Muscle layer of colon (tissue), 2 donors: ENCODE data around the gene SERINC5.
"Not testable (repeated sequence)": the region's sequence is repeated elsewhere in the genome, so short reads cannot be mapped to it uniquely, and the experiment has no call there.

ENCODE experiments used
- H3K27ac ChIP-seq: one replicate; pipeline ENCODE4 v1.7.0; 2013; ENCODE audit warnings: low read depth, mild to moderate bottlenecking, low read length, moderate library complexity
- H3K27me3 ChIP-seq, 2 donors: one replicate each; pipeline ENCODE4 v1.7.0; 2013; ENCODE audit warnings: low read length in 2 of 2, mild to moderate bottlenecking in 2 of 2; ENCODE audit not compliant: insufficient read depth in 2 of 2, control insufficient read depth in 1 of 2
- H3K36me3 ChIP-seq: one replicate; pipeline ENCODE4 v1.7.0; 2013; ENCODE audit warnings: mild to moderate bottlenecking, low read length; ENCODE audit not compliant: insufficient read depth
- H3K4me1 ChIP-seq: one replicate; pipeline ENCODE4 v1.7.0; 2013; ENCODE audit warnings: mild to moderate bottlenecking, low read length; ENCODE audit not compliant: insufficient read depth
- H3K4me3 ChIP-seq, 2 donors: one replicate each; pipeline ENCODE4 v1.7.0; 2013; ENCODE audit warnings: low read length in 2 of 2, low read depth in 1 of 2, mild to moderate bottlenecking in 1 of 2, moderate library complexity in 1 of 2
- H3K9ac ChIP-seq: one replicate; pipeline ENCODE4 v1.7.0; 2013; ENCODE audit warnings: low read length
- H3K9me3 ChIP-seq: one replicate; pipeline ENCODE4 v1.7.0; 2013; ENCODE audit warnings: mild to moderate bottlenecking, low read length
- donor health status: abdominal sarcoma.
- donor health status: Adenocarcinoma of cecum.

The SERINC5 gene

DNA sequence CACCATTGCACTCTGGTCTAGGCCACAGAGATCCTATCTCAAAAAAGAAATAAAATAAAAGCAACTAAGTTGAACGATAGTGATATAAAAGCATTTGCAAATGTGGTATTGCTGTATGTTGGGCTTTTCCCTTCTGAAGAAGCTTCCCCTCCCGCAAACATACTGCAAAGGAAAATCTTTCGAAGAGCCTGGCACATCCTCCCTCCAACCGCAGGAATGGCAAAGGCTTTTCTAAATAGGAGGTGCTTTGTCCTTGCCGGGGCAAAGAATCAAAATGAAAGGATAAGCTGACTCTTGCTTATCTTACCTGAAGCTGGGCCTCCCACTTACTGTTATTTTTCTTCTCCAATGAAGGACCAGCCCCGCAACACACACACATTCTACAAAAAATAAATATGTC is 45.8 kb downstream of the SERINC5 start:
- Histone ChIP-seq H3K4me3 (no peak overlapping the region), H3K36me3 (no peaks in the 10 kb centered on the region), H3K27ac (no peak overlapping the region), H3K27me3 (no peaks in the 10 kb centered on the region), H3K9me3 (no peaks in the 10 kb centered on the region), H3K9ac (no peak overlapping the region), H3K4me1 (no peaks in the 10 kb centered on the region)

- Histone ChIP-seq H3K4me1 (no peaks in the 10 kb centered on the region), H3K9ac (no peak overlapping the region), H3K27ac (no peak overlapping the region)
Measured at GRCh38 chr5:80208381-80208780, 47.5 kb downstream of the SERINC5 start.

GRCh38 chr5:80207832-80208231 is 48.0 kb downstream of the SERINC5 start:
- Histone ChIP-seq H3K36me3 (peaks cover under 1% of the 10 kb centered on the region), H3K9me3 (no peaks in the 10 kb centered on the region), H3K27ac (no peak overlapping the region), H3K4me3 (no peak overlapping the region), H3K27me3 (no peaks in the 10 kb centered on the region), H3K4me1 (no peaks in the 10 kb centered on the region), H3K9ac (no peak overlapping the region)

More at GRCh38 chr5:80208381-80208780, 47.5 kb downstream of the SERINC5 start:
- Histone ChIP-seq H3K9me3 (no peaks in the 10 kb centered on the region), H3K27me3 (no peaks in the 10 kb centered on the region), H3K4me3 (no peak overlapping the region), H3K36me3 (no peaks in the 10 kb centered on the region)

DNA sequence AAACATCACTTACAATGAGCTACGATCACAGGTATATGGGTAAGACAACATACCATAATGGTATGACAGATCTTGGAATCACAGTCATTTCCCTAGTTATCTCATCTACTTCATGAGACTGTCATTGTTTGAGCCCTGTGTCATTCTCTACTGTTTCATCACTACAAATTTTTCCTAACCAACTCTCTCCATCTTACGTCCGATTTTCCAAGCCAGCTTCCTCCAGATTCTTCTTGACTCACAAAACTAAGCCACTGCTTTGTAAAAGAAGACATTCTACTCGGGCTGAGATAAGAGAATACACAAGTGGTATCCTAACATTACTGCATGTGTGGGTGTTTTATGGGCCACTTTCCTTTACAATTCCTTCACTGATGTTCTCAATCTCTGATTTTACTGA is 49.6 kb downstream of the SERINC5 start:
- H3K9ac ChIP-seq, result no peak overlapping the region
- peaks cover 7% of the 10 kb centered on the region for H3K36me3 ChIP-seq
- H3K4me3 ChIP-seq, result no peak overlapping the region
- no peaks in the 10 kb centered on the region for H3K4me1 ChIP-seq
- H3K27ac ChIP-seq, result no peak overlapping the region
- H3K9me3 ChIP-seq, result no peaks in the 10 kb centered on the region
- no peaks in the 10 kb centered on the region for H3K27me3 ChIP-seq

- no peak overlapping the region for H3K27ac ChIP-seq
Measured at GRCh38 chr5:80205846-80206245, 50.0 kb downstream of the SERINC5 start.

DNA sequence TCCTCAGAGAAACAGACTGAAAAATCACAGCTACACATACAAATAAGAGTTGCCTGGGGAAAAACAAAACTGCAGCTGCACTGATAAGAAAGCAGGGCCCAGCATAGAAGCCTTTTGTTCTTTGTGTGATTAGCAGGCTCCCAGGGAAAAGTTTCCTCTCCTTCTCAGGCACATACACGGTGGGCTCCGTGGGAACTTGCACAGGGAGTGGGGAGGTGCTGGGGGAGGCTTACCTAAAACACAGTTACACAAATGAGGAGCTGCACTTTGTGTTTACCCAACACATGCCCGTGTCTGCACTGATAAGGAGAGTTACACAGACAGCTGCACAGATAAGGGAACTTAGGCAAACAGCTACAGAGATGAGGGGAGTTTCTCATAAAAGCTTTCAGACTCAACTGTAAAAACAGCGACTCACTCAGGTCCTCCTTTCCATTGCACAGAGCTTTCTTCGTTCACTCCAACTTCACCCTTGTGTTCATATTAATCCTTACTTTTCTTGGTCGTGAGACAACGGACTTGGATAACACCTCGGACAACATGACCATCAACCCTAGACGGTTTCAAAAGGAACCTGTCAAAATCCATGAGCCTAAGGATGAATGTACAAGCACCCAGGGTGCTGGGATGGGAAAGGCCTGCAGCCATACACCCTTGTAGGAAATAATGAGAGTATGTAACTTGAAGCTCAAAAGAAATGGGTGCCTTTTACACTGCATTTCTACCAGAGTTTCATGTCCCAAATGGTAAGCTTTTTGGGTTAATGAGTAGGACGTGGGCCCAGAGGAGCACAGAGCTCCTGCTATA is 50.8 kb downstream of the SERINC5 start:
- Histone ChIP-seq H3K27me3 (no peaks in the 10 kb centered on the region), H3K4me1 (no peaks in the 10 kb centered on the region), H3K27ac (no peak overlapping the region), H3K9me3 (no peaks in the 10 kb centered on the region), H3K9ac (no peak overlapping the region), H3K36me3 (peaks cover 7% of the 10 kb centered on the region), H3K4me3 (no peak overlapping the region)

More at GRCh38 chr5:80205846-80206245, 50.0 kb downstream of the SERINC5 start:
- no peaks in the 10 kb centered on the region for H3K4me1 ChIP-seq
- no peak overlapping the region for H3K4me3 ChIP-seq
- no peaks in the 10 kb centered on the region for H3K27me3 ChIP-seq
- H3K9ac ChIP-seq, result no peak overlapping the region
- H3K9me3 ChIP-seq, result no peaks in the 10 kb centered on the region
- H3K36me3 ChIP-seq, result peaks cover 7% of the 10 kb centered on the region

- not testable (repeated sequence) for H3K4me3 ChIP-seq, H3K4me1 ChIP-seq, H3K27ac ChIP-seq, H3K9ac ChIP-seq, H3K9me3 ChIP-seq, H3K27me3 ChIP-seq
- H3K36me3 ChIP-seq, result peaks cover 11% of the 10 kb centered on the region
Measured at GRCh38 chr5:80201763-80202162, 54.1 kb downstream of the SERINC5 start.

DNA sequence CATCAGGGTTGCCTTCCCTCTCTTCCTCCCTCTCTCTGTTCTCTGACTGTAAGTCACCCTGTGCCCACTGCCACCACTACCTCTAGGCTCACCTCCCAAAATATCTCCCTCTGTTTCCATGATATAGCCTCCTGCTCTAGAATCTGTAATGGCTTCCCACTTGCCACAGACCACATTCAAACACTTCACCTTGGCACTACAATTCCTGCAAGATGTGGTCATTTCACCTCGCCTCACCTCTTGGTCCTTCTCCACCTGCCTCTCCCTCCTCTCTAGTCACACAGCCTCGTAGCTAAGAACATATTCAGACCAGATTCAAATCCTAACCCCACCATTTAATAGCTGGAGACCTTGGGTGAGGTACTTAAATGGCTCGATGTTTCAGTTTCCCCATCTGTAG is 56.9 kb downstream of the SERINC5 start:
- H3K36me3 ChIP-seq, result peaks cover 11% of the 10 kb centered on the region
- H3K27me3 ChIP-seq, result no peaks in the 10 kb centered on the region
- H3K9ac ChIP-seq, result no peak overlapping the region
- peaks cover 13% of the 10 kb centered on the region for H3K4me1 ChIP-seq
- no peak overlapping the region for H3K4me3 ChIP-seq
- no peaks in the 10 kb centered on the region for H3K9me3 ChIP-seq
- no peak overlapping the region for H3K27ac ChIP-seq

DNA sequence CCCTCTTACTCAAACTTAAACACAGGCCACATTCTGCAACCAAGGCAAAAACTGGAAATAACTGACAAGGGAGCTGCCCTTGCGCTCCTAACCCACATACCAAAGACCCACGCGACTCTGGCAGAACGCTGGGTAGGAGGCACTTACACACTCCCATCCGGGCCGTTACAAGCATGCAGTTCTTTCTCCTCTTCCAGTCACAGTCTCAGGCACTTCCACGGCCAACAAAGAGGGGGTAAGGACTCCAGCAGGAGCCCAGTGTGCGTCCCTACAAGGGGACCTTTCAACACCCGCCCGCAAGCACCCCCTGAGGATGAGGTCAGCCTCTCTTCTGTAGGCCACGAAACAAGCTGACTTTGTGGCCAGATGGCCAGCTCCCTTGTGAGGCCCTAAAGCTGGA is 57.4 kb downstream of the SERINC5 start:
- no peak overlapping the region for H3K9ac ChIP-seq
- peaks cover 18% of the 10 kb centered on the region for H3K4me1 ChIP-seq
- H3K4me3 ChIP-seq, result no peak overlapping the region
- H3K36me3 ChIP-seq, result peaks cover 11% of the 10 kb centered on the region
- H3K27me3 ChIP-seq, result no peaks in the 10 kb centered on the region
- H3K9me3 ChIP-seq, result no peaks in the 10 kb centered on the region
- no peak overlapping the region for H3K27ac ChIP-seq

DNA sequence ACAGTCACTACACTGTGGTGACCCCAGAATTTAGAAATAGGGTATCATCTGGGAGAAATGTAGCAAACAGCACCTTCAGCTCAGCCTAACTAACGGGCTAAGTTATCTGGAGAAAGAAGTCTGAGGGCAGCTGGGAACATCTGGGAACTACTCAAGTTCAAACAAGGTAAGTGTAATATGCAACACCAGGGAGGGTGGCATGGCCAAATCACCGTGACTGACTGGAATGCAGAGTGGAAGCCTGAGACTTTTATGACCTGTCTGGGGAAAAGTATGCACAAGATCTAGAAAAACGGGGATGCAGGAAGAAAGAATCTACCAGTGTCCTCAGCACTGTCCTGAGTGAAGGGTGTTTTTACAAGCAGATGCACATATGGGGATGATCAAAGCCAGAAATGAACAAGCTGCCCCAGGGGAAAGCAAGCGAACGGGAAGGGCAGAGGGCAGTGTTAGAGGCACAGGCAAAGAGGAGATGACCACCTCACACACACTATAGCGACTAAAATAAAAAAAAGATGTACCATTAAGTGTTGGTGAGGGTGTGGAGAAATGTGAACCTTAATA is 59.9 kb downstream of the SERINC5 start:
- Histone ChIP-seq H3K4me1 (peaks cover 37% of the 10 kb centered on the region), H3K27ac (no peak overlapping the region), H3K36me3 (peaks cover 4% of the 10 kb centered on the region), H3K27me3 (no peaks in the 10 kb centered on the region), H3K9ac (no peak overlapping the region), H3K4me3 (no peak overlapping the region), H3K9me3 (no peaks in the 10 kb centered on the region)

GRCh38 chr5:80194468-80194867 is 61.4 kb downstream of the SERINC5 start:
- no peaks in the 10 kb centered on the region for H3K9me3 ChIP-seq
- H3K27ac ChIP-seq, result no peak overlapping the region
- H3K4me1 ChIP-seq, result peaks cover 37% of the 10 kb centered on the region
- H3K9ac ChIP-seq, result no peak overlapping the region
- H3K4me3 ChIP-seq, result no peak overlapping the region
- H3K36me3 ChIP-seq, result peaks cover 4% of the 10 kb centered on the region
- H3K27me3 ChIP-seq, result no peaks in the 10 kb centered on the region

DNA sequence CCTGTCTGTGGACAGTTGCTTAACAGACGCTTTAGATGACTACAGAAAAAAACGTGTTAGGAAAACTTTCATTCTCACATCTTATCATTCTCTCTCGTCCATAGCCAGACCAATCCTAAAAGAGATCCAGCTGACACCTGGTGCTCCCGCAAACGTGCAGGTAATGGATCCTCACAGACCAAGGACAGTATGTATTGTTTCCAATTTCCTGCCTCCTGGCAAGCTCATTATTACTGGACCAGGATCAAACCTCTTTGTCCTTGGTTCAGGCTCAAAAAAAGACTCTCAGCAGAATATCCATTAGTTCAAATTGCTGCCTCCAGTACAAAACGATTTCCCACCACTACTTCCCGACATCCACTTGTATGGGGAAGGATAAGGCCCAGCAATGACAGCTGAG is 62.4 kb downstream of the SERINC5 start:
- Histone ChIP-seq H3K9ac (no peak overlapping the region), H3K36me3 (peaks cover 4% of the 10 kb centered on the region), H3K4me1 (peaks cover 37% of the 10 kb centered on the region), H3K4me3 (no peak overlapping the region), H3K27me3 (no peaks in the 10 kb centered on the region), H3K9me3 (no peaks in the 10 kb centered on the region), H3K27ac (no peak overlapping the region)
